Spleen (tissue), 7 donors: Measurements from ENCODE around the gene ELF1.

ENCODE experiments used
- CTCF ChIP-seq, 11 experiments: fragments of 200-600 bp in 7 of 11; fragments of 450-650 bp in 4 of 11; sonication (generic) in 4 of 11; IDR thresholded peaks in 8 of 11; conservative IDR thresholded peaks in 3 of 11; 1 replicate in 7 of 11; 2 replicates in 4 of 11; pipeline versions ENCODE4 v1.4.0 to v1.8.0; 2016 to 2021; ENCODE audit warnings: antibody characterized with exemption in 11 of 11, inconsistent platforms in 4 of 11, mild to moderate bottlenecking in 1 of 11
- POLR2A ChIP-seq, 3 donors: fragments of 450-650 bp; IDR thresholded peaks; one replicate each; pipeline ENCODE4 v1.5.1; 2017; ENCODE audit warnings: antibody characterized with exemption in 3 of 3, mild to moderate bottlenecking in 1 of 3
- POLR2AphosphoS5 ChIP-seq, 3 donors: sonication (generic); formaldehyde crosslinking; IDR thresholded peaks; one replicate each; pipeline ENCODE4 v1.5.1; 2017; ENCODE audit warnings: antibody characterized with exemption in 3 of 3
- donor health status: DM: no; HTN: no; CAD: no; lungs with moderate emphysema.
- donor health status: DM: no; HTN: no; CAD: no.
- donor health status: DM: no; HTN: no; CAD: no.

GRCh38 chr13:40986101-40986856, 32.8 kb downstream of the ELF1 start:
- TF ChIP-seq CTCF (IDR thresholded peaks at IDR 0.05 in 8 of 11, conservative IDR thresholded peaks at IDR 0.05 in 3 of 11) (no peak), POLR2AphosphoS5 (IDR thresholded peaks at IDR 0.05) (no peak), POLR2A (IDR thresholded peaks at IDR 0.05) (no peak)
